Activated CD8-positive, alpha-beta T cell treated with anti-CD3 and anti-CD28 coated beads, Interleukin-2, amount 10 ng/mL, durations not matched to agents 7 days and 5 days (primary cell): ENCODE data around the gene MNT. TPM values are rescaled to one million over a fixed set of nuclear protein-coding genes. Genes with fewer than 3 reads are reported as not detected.

Source experiments
- ATAC-seq: fragments of 150-1000 bp; cut with Tn5 transposase; one replicate; pipeline ENCODE4 v1.10.0; 2021; ENCODE audit warnings: moderate library complexity
- CTCF ChIA-PET: fragments of 350-600 bp; sonication (Branson Sonifier 250); formaldehyde crosslinking; loops from one replicate; lab custom pipeline; 2021; ENCODE audit warnings: antibody characterized with exemption; lab: Charles Lee
- POLR2A ChIA-PET: fragments of 350-600 bp; sonication (Branson Sonifier 250); formaldehyde crosslinking; loops from one replicate; lab custom pipeline; 2021; ENCODE audit warnings: antibody characterized with exemption; lab: Charles Lee
- DNase-seq: peaks from one replicate; pipeline ENCODE4 v3.0.0-alpha.2; 2020
- H3K27ac Mint-ChIP-seq: one replicate; pipeline ENCODE4 v1.8.0; 2021; ENCODE audit warnings: mild to moderate bottlenecking, mixed read lengths
- H3K27me3 Mint-ChIP-seq: one replicate; pipeline ENCODE4 v1.8.0; 2021; ENCODE audit warnings: low read depth, mixed read lengths
- H3K36me3 Mint-ChIP-seq: one replicate; pipeline ENCODE4 v1.8.0; 2021; ENCODE audit warnings: low read depth, mixed read lengths
- H3K4me1 Mint-ChIP-seq: one replicate; pipeline ENCODE4 v1.8.0; 2021; ENCODE audit warnings: low read depth, mixed read lengths
- H3K4me3 Mint-ChIP-seq: one replicate; pipeline ENCODE4 v1.8.0; 2021; ENCODE audit warnings: mild to moderate bottlenecking, mixed read lengths
- H3K9me3 Mint-ChIP-seq: one replicate; pipeline ENCODE4 v1.8.0; 2022; ENCODE audit warnings: mixed read lengths; ENCODE audit not compliant: insufficient read depth
- total RNA-seq, 2 experiments: library from RNA; stranded (reverse); gene quantifications; one replicate each; pipeline ENCODE4 v1.2.3, GENCODE V29; 2021

MNT gene
- total RNA-seq, 2 experiments from 2014 or later = 24.1 to 24.2 TPM

GRCh38 chr17:2387086-2388019 lies 13.5 kb downstream of the MNT start:
- POLR2A ChIA-PET = no interaction called here
- Mint-ChIP-seq H3K36me3 (peaks cover 12% of the 10 kb centered on the region), H3K4me3 (no peak overlapping the region), H3K27me3 (no peaks in the 10 kb centered on the region), H3K9me3 (no peaks in the 10 kb centered on the region), H3K4me1 (peaks cover 43% of the 10 kb centered on the region), H3K27ac (no peak overlapping the region)
- CTCF ChIA-PET = interaction anchor here (2.0 kb wide), 1 partner anchor 29 kb away, joined by 15 read pairs; no protein-coding TSS in a partner anchor
- ATAC-seq = no peak
- DNase-seq = no peak

GRCh38 chr17:2386400-2387085 lies 14.3 kb downstream of the MNT start:
- ChIA-PET CTCF (interaction anchor here (10.0 kb wide), 1 partner anchor 29 kb away, joined by 479 read pairs; no protein-coding TSS in a partner anchor), POLR2A (no interaction called here)
- Mint-ChIP-seq H3K27me3 (no peaks in the 10 kb centered on the region), H3K9me3 (no peaks in the 10 kb centered on the region), H3K36me3 (peaks cover 4% of the 10 kb centered on the region), H3K27ac (no peak overlapping the region), H3K4me3 (no peak overlapping the region), H3K4me1 (peaks cover 35% of the 10 kb centered on the region)
- DNase-seq (no peak), ATAC-seq (no peak)

- Mint-ChIP-seq H3K27ac (no peak overlapping the region), H3K36me3 (peaks cover 4% of the 10 kb centered on the region), H3K4me1 (peaks cover 28% of the 10 kb centered on the region), H3K9me3 (no peaks in the 10 kb centered on the region), H3K4me3 (no peak overlapping the region), H3K27me3 (no peaks in the 10 kb centered on the region)
- POLR2A ChIA-PET = no interaction called here
- CTCF ChIA-PET = interaction anchor here (10.0 kb wide), 1 partner anchor 30 kb away, joined by 479 read pairs; no protein-coding TSS in a partner anchor
- DNase-seq (no peak), ATAC-seq (no peak)
These were observed 15.3 kb downstream of the MNT start for GRCh38 chr17:2385240-2386210.

GRCh38 chr17:2384439-2385127 lies 16.3 kb downstream of the MNT start:
- ATAC-seq (no peak), DNase-seq (no peak)
- Mint-ChIP-seq H3K36me3 (peaks cover 3% of the 10 kb centered on the region), H3K27me3 (no peaks in the 10 kb centered on the region), H3K27ac (no peak overlapping the region), H3K4me1 (peaks cover 19% of the 10 kb centered on the region), H3K9me3 (no peaks in the 10 kb centered on the region), H3K4me3 (no peak overlapping the region)
- POLR2A ChIA-PET = no interaction called here
- CTCF ChIA-PET = interaction anchor here (4.4 to 10.0 kb wide), 2 partner anchors 8 to 31 kb away, joined by 95 to 479 read pairs; no protein-coding TSS in a partner anchor

GRCh38 chr17:2383628-2384167 lies 17.2 kb downstream of the MNT start:
- CTCF ChIA-PET = interaction anchor here (0.6 to 10.0 kb wide), 12 partner anchors 9 to 326 kb away, joined by 3 to 479 read pairs (median 10); partner anchors contain the start of genes METTL16 and MNT
- ATAC-seq = no peak
- H3K4me1 Mint-ChIP-seq = peaks cover 11% of the 10 kb centered on the region
- peak overlapping the region; percentile 30 for H3K27ac Mint-ChIP-seq
- POLR2A ChIA-PET = interaction anchor here (0.7 to 3.3 kb wide), 7 partner anchors 9 to 290 kb away, joined by 3 to 35 read pairs (median 4); partner anchors contain the start of genes METTL16 and MNT
- peaks cover 3% of the 10 kb centered on the region for H3K36me3 Mint-ChIP-seq
- no peaks in the 10 kb centered on the region for H3K27me3 Mint-ChIP-seq
- H3K4me3 Mint-ChIP-seq = no peak overlapping the region
- H3K9me3 Mint-ChIP-seq = no peaks in the 10 kb centered on the region
- no peak for DNase-seq

GRCh38 chr17:2380950-2381649 lies 19.8 kb downstream of the MNT start:
- no peak overlapping the region for H3K4me3 Mint-ChIP-seq
- ATAC-seq (no peak), DNase-seq (no peak)
- H3K9me3 Mint-ChIP-seq = no peaks in the 10 kb centered on the region
- H3K27me3 Mint-ChIP-seq = no peaks in the 10 kb centered on the region
- peaks cover 7% of the 10 kb centered on the region for H3K36me3 Mint-ChIP-seq
- no peak overlapping the region for H3K27ac Mint-ChIP-seq
- ChIA-PET POLR2A (interaction anchor here (1.2 to 3.3 kb wide), 3 partner anchors 20 to 35 kb away, joined by 3 to 30 read pairs (median 21); partner anchors contain the start of gene MNT), CTCF (interaction anchor here (1.5 to 10.0 kb wide), 5 partner anchors 12 to 456 kb away, joined by 4 to 479 read pairs (median 95); partner anchors contain the start of genes MNT and PAFAH1B1)
- peaks cover 3% of the 10 kb centered on the region for H3K4me1 Mint-ChIP-seq

- H3K4me1 Mint-ChIP-seq = peaks cover 3% of the 10 kb centered on the region
- ATAC-seq (no peak), DNase-seq (no peak)
- POLR2A ChIA-PET = interaction anchor here (3.3 kb wide), 1 partner anchor 36 kb away, joined by 30 read pairs; no protein-coding TSS in a partner anchor
- no peak overlapping the region for H3K27ac Mint-ChIP-seq
- no peaks in the 10 kb centered on the region for H3K9me3 Mint-ChIP-seq
- H3K4me3 Mint-ChIP-seq = no peak overlapping the region
- CTCF ChIA-PET = interaction anchor here (0.6 to 10.0 kb wide), 4 partner anchors 12 to 212 kb away, joined by 3 to 479 read pairs (median 104); partner anchors contain the start of gene MNT
- no peaks in the 10 kb centered on the region for H3K27me3 Mint-ChIP-seq
- H3K36me3 Mint-ChIP-seq = peaks cover 7% of the 10 kb centered on the region
These were observed 20.5 kb downstream of the MNT start for GRCh38 chr17:2380226-2380922.

GRCh38 chr17:2379489-2380225 lies 21.2 kb downstream of the MNT start:
- ATAC-seq (no peak), DNase-seq (no peak)
- Mint-ChIP-seq H3K4me3 (no peak overlapping the region), H3K9me3 (no peaks in the 10 kb centered on the region), H3K27ac (no peak overlapping the region), H3K27me3 (no peaks in the 10 kb centered on the region), H3K4me1 (peaks cover 3% of the 10 kb centered on the region), H3K36me3 (peaks cover 7% of the 10 kb centered on the region)
- CTCF ChIA-PET = interaction anchor here (0.6 to 10.0 kb wide), 2 partner anchors 36 to 213 kb away, joined by 3 to 479 read pairs; no protein-coding TSS in a partner anchor
- POLR2A ChIA-PET = no interaction called here

GRCh38 chr17:2378905-2379304 lies 22.0 kb downstream of the MNT start:
- DNase-seq (no peak), ATAC-seq (no peak)
- ChIA-PET POLR2A (no interaction called here), CTCF (interaction anchor here (10.0 kb wide), 1 partner anchor 36 kb away, joined by 479 read pairs; no protein-coding TSS in a partner anchor)
- H3K4me3 Mint-ChIP-seq = no peak overlapping the region
- no peaks in the 10 kb centered on the region for H3K9me3 Mint-ChIP-seq
- H3K27me3 Mint-ChIP-seq = no peaks in the 10 kb centered on the region
- H3K4me1 Mint-ChIP-seq = peaks cover 3% of the 10 kb centered on the region
- peaks cover 7% of the 10 kb centered on the region for H3K36me3 Mint-ChIP-seq
- no peak overlapping the region for H3K27ac Mint-ChIP-seq
